HG03432 (cell line): ENCODE data around the gene ZNF699.
"Not testable (repeated sequence)": the region's sequence is repeated elsewhere in the genome, so short reads cannot be mapped to it uniquely, and the experiment has no call there.

Experiments used
- ATAC-seq: cut with Tn5 transposase; IDR thresholded peaks from one replicate; pipeline ENCODE4 v1.9.1; 2021; ENCODE audit warnings: mild to moderate bottlenecking, moderate library complexity; ENCODE audit not compliant: unreplicated experiment

Gene ZNF699

GRCh38 chr19:9289231-9289884 is 20.3 kb downstream of the ZNF699 start:
- no peak for ATAC-seq

GRCh38 chr19:9283485-9283884 is 26.2 kb downstream of the ZNF699 start:
- not testable (repeated sequence) for ATAC-seq

GRCh38 chr19:9251236-9251635 is 58.4 kb downstream of the ZNF699 start:
- no peak for ATAC-seq

GRCh38 chr19:9250630-9251029 is 59.0 kb downstream of the ZNF699 start, which contains the start of gene OR7E24:
Gene OR7E24, plus strand, starts transcription at chr19:9250930. Its CDS starts 114 bp downstream, at chr19:9251044.
- no peak for ATAC-seq
